Measurements from ENCODE around the gene TGFBR2. TPM values are rescaled to one million over a fixed set of nuclear protein-coding genes. Genes with fewer than 3 reads are reported as not detected.

TGFBR2 gene
- total and polyA plus RNA-seq, 2 of the 13 experiments (the other 11 are each of a cell fraction or from before 2014, with no cell fraction given), result 82.2 to 187 TPM

DNA sequence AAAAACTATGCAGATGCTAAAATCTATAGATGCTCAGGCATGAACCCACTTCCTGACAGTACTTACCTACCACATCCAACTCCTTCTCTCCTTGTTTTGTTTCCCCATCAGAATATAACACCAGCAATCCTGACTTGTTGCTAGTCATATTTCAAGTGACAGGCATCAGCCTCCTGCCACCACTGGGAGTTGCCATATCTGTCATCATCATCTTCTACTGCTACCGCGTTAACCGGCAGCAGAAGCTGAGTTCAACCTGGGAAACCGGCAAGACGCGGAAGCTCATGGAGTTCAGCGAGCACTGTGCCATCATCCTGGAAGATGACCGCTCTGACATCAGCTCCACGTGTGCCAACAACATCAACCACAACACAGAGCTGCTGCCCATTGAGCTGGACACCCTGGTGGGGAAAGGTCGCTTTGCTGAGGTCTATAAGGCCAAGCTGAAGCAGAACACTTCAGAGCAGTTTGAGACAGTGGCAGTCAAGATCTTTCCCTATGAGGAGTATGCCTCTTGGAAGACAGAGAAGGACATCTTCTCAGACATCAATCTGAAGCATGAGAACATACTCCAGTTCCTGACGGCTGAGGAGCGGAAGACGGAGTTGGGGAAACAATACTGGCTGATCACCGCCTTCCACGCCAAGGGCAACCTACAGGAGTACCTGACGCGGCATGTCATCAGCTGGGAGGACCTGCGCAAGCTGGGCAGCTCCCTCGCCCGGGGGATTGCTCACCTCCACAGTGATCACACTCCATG, 65.3 kb downstream of the TGFBR2 start (continued):
- TF ChIP-seq, protein P1, sequence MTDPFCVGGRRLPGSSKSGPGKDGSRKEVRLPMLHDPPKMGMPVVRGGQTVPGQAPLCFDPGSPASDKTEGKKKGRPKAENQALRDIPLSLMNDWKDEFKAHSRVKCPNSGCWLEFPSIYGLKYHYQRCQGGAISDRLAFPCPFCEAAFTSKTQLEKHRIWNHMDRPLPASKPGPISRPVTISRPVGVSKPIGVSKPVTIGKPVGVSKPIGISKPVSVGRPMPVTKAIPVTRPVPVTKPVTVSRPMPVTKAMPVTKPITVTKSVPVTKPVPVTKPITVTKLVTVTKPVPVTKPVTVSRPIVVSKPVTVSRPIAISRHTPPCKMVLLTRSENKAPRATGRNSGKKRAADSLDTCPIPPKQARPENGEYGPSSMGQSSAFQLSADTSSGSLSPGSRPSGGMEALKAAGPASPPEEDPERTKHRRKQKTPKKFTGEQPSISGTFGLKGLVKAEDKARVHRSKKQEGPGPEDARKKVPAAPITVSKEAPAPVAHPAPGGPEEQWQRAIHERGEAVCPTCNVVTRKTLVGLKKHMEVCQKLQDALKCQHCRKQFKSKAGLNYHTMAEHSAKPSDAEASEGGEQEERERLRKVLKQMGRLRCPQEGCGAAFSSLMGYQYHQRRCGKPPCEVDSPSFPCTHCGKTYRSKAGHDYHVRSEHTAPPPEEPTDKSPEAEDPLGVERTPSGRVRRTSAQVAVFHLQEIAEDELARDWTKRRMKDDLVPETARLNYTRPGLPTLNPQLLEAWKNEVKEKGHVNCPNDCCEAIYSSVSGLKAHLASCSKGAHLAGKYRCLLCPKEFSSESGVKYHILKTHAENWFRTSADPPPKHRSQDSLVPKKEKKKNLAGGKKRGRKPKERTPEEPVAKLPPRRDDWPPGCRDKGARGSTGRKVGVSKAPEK (CRISPR knock-in tag; IDR thresholded peaks at IDR 0.05; ENCODE audit: borderline replicate concordance), result no peak
- TF ChIP-seq, protein P2, sequence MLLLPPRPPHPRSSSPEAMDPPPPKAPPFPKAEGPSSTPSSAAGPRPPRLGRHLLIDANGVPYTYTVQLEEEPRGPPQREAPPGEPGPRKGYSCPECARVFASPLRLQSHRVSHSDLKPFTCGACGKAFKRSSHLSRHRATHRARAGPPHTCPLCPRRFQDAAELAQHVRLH (CRISPR knock-in tag; IDR thresholded peaks at IDR 0.05; ENCODE audit: borderline replicate concordance, low read depth), result no peak
- TF ChIP-seq AGO1 (IDR thresholded peaks at IDR 0.05; ENCODE audit: low read depth, low read length, poor library complexity, severe bottlenecking) (no peak), ZNF749 (CRISPR knock-in tag; IDR thresholded peaks at IDR 0.05; ENCODE audit: borderline replicate concordance) (no peak), TBL1XR1 (IDR thresholded peaks at IDR 0.05; ENCODE audit: borderline replicate concordance, low read length, partially characterized antibody) (no peak), TCF12 (IDR thresholded peaks at IDR 0.05) (no peak), TCF12 (CRISPR knock-in tag; IDR thresholded peaks at IDR 0.05) (no peak), POGZ (CRISPR knock-in tag; IDR thresholded peaks at IDR 0.05) (0 out of 2 replicates have a peak, but pooled peaks have one; percentile 39), SOX6 (IDR thresholded peaks at IDR 0.05) (no peak), SOX6 (CRISPR knock-in tag; IDR thresholded peaks at IDR 0.05) (no peak), AGO2 (optimal IDR thresholded peaks at IDR 0.05; ENCODE audit: low read depth, low read length) (peak; percentile 94), POLR2G (IDR thresholded peaks at IDR 0.05; ENCODE audit: low read depth, low read length) (peak; percentile 57; the same call in 1 of the 2 replicates), ZNF205 (CRISPR knock-in tag; IDR thresholded peaks at IDR 0.05) (no peak), ZBTB7B (CRISPR knock-in tag; IDR thresholded peaks at IDR 0.05) (no peak), NBN (conservative IDR thresholded peaks at IDR 0.05) (no peak), ZNF83 (CRISPR knock-in tag; IDR thresholded peaks at IDR 0.05; ENCODE audit: borderline replicate concordance) (no peak)
- TF ChIP-seq, protein P3, sequence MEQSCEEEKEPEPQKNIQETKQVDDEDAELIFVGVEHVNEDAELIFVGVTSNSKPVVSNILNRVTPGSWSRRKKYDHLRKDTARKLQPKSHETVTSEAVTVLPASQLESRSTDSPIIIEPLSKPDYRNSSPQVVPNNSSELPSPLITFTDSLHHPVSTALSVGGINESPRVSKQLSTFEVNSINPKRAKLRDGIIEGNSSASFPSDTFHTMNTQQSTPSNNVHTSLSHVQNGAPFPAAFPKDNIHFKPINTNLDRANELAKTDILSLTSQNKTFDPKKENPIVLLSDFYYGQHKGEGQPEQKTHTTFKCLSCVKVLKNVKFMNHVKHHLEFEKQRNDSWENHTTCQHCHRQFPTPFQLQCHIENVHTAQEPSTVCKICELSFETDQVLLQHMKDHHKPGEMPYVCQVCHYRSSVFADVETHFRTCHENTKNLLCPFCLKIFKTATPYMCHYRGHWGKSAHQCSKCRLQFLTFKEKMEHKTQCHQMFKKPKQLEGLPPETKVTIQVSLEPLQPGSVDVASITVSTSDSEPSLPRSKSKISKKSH (CRISPR knock-in tag; IDR thresholded peaks at IDR 0.05; ENCODE audit: borderline replicate concordance), result no peak
- TF ChIP-seq, protein P4, sequence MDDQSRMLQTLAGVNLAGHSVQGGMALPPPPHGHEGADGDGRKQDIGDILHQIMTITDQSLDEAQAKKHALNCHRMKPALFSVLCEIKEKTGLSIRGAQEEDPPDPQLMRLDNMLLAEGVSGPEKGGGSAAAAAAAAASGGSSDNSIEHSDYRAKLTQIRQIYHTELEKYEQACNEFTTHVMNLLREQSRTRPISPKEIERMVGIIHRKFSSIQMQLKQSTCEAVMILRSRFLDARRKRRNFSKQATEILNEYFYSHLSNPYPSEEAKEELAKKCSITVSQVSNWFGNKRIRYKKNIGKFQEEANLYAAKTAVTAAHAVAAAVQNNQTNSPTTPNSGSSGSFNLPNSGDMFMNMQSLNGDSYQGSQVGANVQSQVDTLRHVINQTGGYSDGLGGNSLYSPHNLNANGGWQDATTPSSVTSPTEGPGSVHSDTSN (CRISPR knock-in tag; IDR thresholded peaks at IDR 0.05; ENCODE audit: borderline replicate concordance), result no peak
- TF ChIP-seq, protein P5, sequence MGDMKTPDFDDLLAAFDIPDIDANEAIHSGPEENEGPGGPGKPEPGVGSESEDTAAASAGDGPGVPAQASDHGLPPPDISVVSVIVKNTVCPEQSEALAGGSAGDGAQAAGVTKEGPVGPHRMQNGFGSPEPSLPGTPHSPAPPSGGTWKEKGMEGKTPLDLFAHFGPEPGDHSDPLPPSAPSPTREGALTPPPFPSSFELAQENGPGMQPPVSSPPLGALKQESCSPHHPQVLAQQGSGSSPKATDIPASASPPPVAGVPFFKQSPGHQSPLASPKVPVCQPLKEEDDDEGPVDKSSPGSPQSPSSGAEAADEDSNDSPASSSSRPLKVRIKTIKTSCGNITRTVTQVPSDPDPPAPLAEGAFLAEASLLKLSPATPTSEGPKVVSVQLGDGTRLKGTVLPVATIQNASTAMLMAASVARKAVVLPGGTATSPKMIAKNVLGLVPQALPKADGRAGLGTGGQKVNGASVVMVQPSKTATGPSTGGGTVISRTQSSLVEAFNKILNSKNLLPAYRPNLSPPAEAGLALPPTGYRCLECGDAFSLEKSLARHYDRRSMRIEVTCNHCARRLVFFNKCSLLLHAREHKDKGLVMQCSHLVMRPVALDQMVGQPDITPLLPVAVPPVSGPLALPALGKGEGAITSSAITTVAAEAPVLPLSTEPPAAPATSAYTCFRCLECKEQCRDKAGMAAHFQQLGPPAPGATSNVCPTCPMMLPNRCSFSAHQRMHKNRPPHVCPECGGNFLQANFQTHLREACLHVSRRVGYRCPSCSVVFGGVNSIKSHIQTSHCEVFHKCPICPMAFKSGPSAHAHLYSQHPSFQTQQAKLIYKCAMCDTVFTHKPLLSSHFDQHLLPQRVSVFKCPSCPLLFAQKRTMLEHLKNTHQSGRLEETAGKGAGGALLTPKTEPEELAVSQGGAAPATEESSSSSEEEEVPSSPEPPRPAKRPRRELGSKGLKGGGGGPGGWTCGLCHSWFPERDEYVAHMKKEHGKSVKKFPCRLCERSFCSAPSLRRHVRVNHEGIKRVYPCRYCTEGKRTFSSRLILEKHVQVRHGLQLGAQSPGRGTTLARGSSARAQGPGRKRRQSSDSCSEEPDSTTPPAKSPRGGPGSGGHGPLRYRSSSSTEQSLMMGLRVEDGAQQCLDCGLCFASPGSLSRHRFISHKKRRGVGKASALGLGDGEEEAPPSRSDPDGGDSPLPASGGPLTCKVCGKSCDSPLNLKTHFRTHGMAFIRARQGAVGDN (CRISPR knock-in tag; IDR thresholded peaks at IDR 0.05), result peak; percentile 47; the same call in 1 of the 2 replicates

All from HepG2 (cell line).